H1 (cell line): ENCODE measurements around the gene IL12B. TPM values are rescaled to one million over a fixed set of nuclear protein-coding genes. Genes with fewer than 3 reads are reported as not detected.

Experiments used
- CTCF ChIA-PET: fragments of 300-600 bp; sonication (Branson Sonifier 250); formaldehyde crosslinking; loops from one replicate; lab custom pipeline; 2021; ENCODE audit not compliant: partially characterized antibody; lab: Charles Lee
- POLR2A ChIA-PET: fragments of 300-600 bp; sonication (Branson Sonifier 250); formaldehyde crosslinking; loops from one replicate; lab custom pipeline; 2021; ENCODE audit warnings: inconsistent platforms; ENCODE audit not compliant: partially characterized antibody; lab: Charles Lee
- DNase-seq, 2 experiments: peaks; one replicate each; pipeline versions ENCODE4 v3.0.0 to v3.0.0-alpha.2; 2010 to 2022; ENCODE audit warnings: low spot score in 2 of 2, low read depth in 1 of 2, mixed read lengths in 1 of 2
- FAIRE-seq: peaks from 2 replicates; lab custom pipeline; 2011; peaks lifted over from hg19 to GRCh38; lab: Jason Lieb, UNC
- H2AFZ ChIP-seq: 2 replicates; pipeline ENCODE4 v1.8.1; 2012; ENCODE audit warnings: low read length, inconsistent platforms
- H2AK5ac ChIP-seq: 2 replicates; pipeline ENCODE4 v1.6.1; 2013; ENCODE audit warnings: low read depth, low read length
- H2BK120ac ChIP-seq: replicated peaks from 2 replicates; pipeline ENCODE3; 2013; ENCODE audit warnings: low read depth, low read length, inconsistent platforms
- H2BK12ac ChIP-seq: 2 replicates; pipeline ENCODE4 v1.6.1; 2013; ENCODE audit warnings: low read depth, low read length
- H2BK15ac ChIP-seq: 2 replicates; pipeline ENCODE4 v1.6.1; 2013; ENCODE audit warnings: low read length
- H2BK20ac ChIP-seq: 2 replicates; pipeline ENCODE4 v1.6.1; 2013; ENCODE audit warnings: low read length
- H2BK5ac ChIP-seq: 2 replicates; pipeline ENCODE4 v1.6.1; 2013; ENCODE audit warnings: low read depth, low read length
- H3K14ac ChIP-seq: 2 replicates; pipeline ENCODE4 v1.6.1; 2013; ENCODE audit warnings: inconsistent platforms; ENCODE audit not compliant: insufficient read length
- H3K18ac ChIP-seq: 2 replicates; pipeline ENCODE4 v1.6.1; 2013; ENCODE audit warnings: low read length; ENCODE audit errors: extremely low read depth
- H3K23ac ChIP-seq: 2 replicates; pipeline ENCODE4 v1.6.1; 2013; ENCODE audit warnings: inconsistent platforms; ENCODE audit not compliant: insufficient read length
- H3K23me2 ChIP-seq: 2 replicates; pipeline ENCODE4 v1.6.1; 2013; ENCODE audit warnings: low read depth, low read length
- H3K27ac ChIP-seq: 2 replicates; pipeline ENCODE4 v1.6.1; 2011; ENCODE audit warnings: low read depth, low read length, inconsistent platforms
- H3K27me3 ChIP-seq, 4 experiments: replicated peaks in 1 of 4; 1 replicate in 1 of 4; 2 replicates in 3 of 4; pipeline versions ENCODE4 v1.6.1 to v1.8.1; 2011 to 2013; ENCODE audit warnings: low read length in 3 of 4, mild to moderate bottlenecking in 3 of 4, inconsistent platforms in 2 of 4, mixed read lengths in 2 of 4, moderate library complexity in 1 of 4; ENCODE audit not compliant: control insufficient read depth in 3 of 4, insufficient read depth in 3 of 4; ENCODE audit errors: extremely low read depth in 1 of 4
- H3K36me3 ChIP-seq, 4 experiments: 2 replicates each; pipeline versions ENCODE4 v1.6.1 to v1.8.1; 2011 to 2013; ENCODE audit warnings: mild to moderate bottlenecking in 4 of 4, low read length in 3 of 4, moderate library complexity in 2 of 4, control low read depth in 1 of 4, inconsistent platforms in 1 of 4; ENCODE audit not compliant: insufficient read depth in 4 of 4, control insufficient read depth in 2 of 4
- H3K4ac ChIP-seq: replicated peaks from 2 replicates; pipeline ENCODE3; 2013; ENCODE audit warnings: low read length, low read depth, mixed read lengths, inconsistent platforms; ENCODE audit not compliant: insufficient read length
- H3K4me1 ChIP-seq, 4 experiments: replicated peaks in 1 of 4; 1 replicate in 1 of 4; 2 replicates in 3 of 4; pipeline versions ENCODE4 v1.6.1 to v1.8.1; 2011 to 2013; ENCODE audit warnings: low read length in 3 of 4, inconsistent platforms in 2 of 4, mixed read lengths in 1 of 4; ENCODE audit not compliant: insufficient read depth in 4 of 4, control insufficient read depth in 3 of 4
- H3K4me2 ChIP-seq, 2 experiments: 2 replicates each; pipeline versions ENCODE4 v1.6.1 to v1.8.1; 2011 to 2013; ENCODE audit warnings: low read depth in 2 of 2, low read length in 2 of 2, control low read depth in 1 of 2, inconsistent platforms in 1 of 2, mild to moderate bottlenecking in 1 of 2; ENCODE audit not compliant: insufficient read depth in 1 of 2
- H3K4me3 ChIP-seq, 4 experiments: fragments of 200-600, 300-600 bp in 1 of 4; sonication (generic), shearing (Covaris generic), sonication (Bioruptor Twin) in 1 of 4; 2 replicates each; pipeline versions ENCODE4 v1.5.1 to v1.8.1; 2011 to 2016; ENCODE audit warnings: low read length in 4 of 4, low read depth in 3 of 4, control low read depth in 2 of 4, inconsistent platforms in 2 of 4, mild to moderate bottlenecking in 2 of 4, mixed read lengths in 1 of 4, moderate library complexity in 1 of 4; ENCODE audit not compliant: insufficient read depth in 2 of 4; ENCODE audit errors: extremely low read depth in 1 of 4
- H3K56ac ChIP-seq: replicated peaks from 2 replicates; pipeline ENCODE3; 2013; ENCODE audit warnings: low read depth, mild to moderate bottlenecking, mixed read lengths, low read length, inconsistent platforms; ENCODE audit not compliant: insufficient read length
- H3K79me1 ChIP-seq: 2 replicates; pipeline ENCODE4 v1.6.1; 2013; ENCODE audit warnings: low read depth, low read length, control low read depth
- H3K79me2 ChIP-seq, 2 experiments: 2 replicates each; pipeline versions ENCODE4 v1.6.1 to v1.8.1; 2012 to 2013; ENCODE audit warnings: low read length in 2 of 2, mild to moderate bottlenecking in 2 of 2, inconsistent platforms in 1 of 2; ENCODE audit not compliant: insufficient read depth in 2 of 2, control insufficient read depth in 1 of 2
- H3K9ac ChIP-seq, 4 experiments: replicated peaks in 1 of 4; 1 replicate in 1 of 4; 2 replicates in 3 of 4; pipeline versions ENCODE4 v1.6.1 to v1.8.1; 2011 to 2013; ENCODE audit warnings: low read depth in 3 of 4, low read length in 3 of 4, control low read depth in 2 of 4, mild to moderate bottlenecking in 2 of 4, moderate library complexity in 2 of 4, inconsistent platforms in 1 of 4; ENCODE audit errors: extremely low read depth in 1 of 4
- H3K9me3 ChIP-seq, 2 experiments: 2 replicates each; pipeline versions ENCODE4 v1.6.1 to v1.8.1; 2012 to 2013; ENCODE audit warnings: mild to moderate bottlenecking in 2 of 2, moderate library complexity in 2 of 2, control low read depth in 1 of 2, inconsistent platforms in 1 of 2, low read depth in 1 of 2, low read length in 1 of 2, mixed read lengths in 1 of 2; ENCODE audit not compliant: insufficient read depth in 2 of 2
- H4K20me1 ChIP-seq, 2 experiments: replicated peaks in 1 of 2; 2 replicates each; pipeline versions ENCODE3 to v1.8.1; 2011 to 2013; ENCODE audit warnings: inconsistent platforms in 2 of 2, low read length in 2 of 2, mild to moderate bottlenecking in 1 of 2; ENCODE audit not compliant: insufficient read depth in 2 of 2, control insufficient read depth in 1 of 2
- H4K5ac ChIP-seq: 2 replicates; pipeline ENCODE4 v1.6.1; 2013; ENCODE audit warnings: low read length, low read depth, mixed read lengths, inconsistent platforms; ENCODE audit not compliant: insufficient read length
- H4K8ac ChIP-seq: 2 replicates; pipeline ENCODE4 v1.8.0; 2013; ENCODE audit warnings: mild to moderate bottlenecking, moderate library complexity, low read length, inconsistent platforms; ENCODE audit not compliant: insufficient read depth; ENCODE audit errors: extremely low read depth
- H4K91ac ChIP-seq: replicated peaks from 2 replicates; pipeline ENCODE3; 2013; ENCODE audit warnings: low read length, mixed read lengths, inconsistent platforms; ENCODE audit not compliant: insufficient read length
- BACH1 ChIP-seq: IDR thresholded peaks from 2 replicates; pipeline ENCODE4 v1.6.1; 2012; ENCODE audit warnings: low read length, improper control_type of control experiment
- BCL11A ChIP-seq, 2 experiments: IDR thresholded peaks; one replicate each; pipeline ENCODE4 v1.6.1; 2011; ENCODE audit warnings: low read depth in 2 of 2, low read length in 2 of 2, mild to moderate bottlenecking in 2 of 2
- EGR1 ChIP-seq: IDR thresholded peaks from 2 replicates; pipeline ENCODE4 v1.6.1; 2011; ENCODE audit warnings: low read depth, low read length, borderline replicate concordance
- JUND ChIP-seq: IDR thresholded peaks from 2 replicates; pipeline ENCODE4 v1.6.1; 2011; ENCODE audit warnings: mild to moderate bottlenecking, improper control_type of control experiment, low read length
- NRF1 ChIP-seq: IDR thresholded peaks from 2 replicates; pipeline ENCODE4 v1.6.1; 2011; ENCODE audit warnings: mild to moderate bottlenecking, low read depth, low read length, improper control_type of control experiment
- POLR2AphosphoS5 ChIP-seq: IDR thresholded peaks from 2 replicates; pipeline ENCODE4 v1.6.1; 2011; ENCODE audit warnings: low read depth, low read length
- polyA plus RNA-seq, 7 experiments: library from polyadenylated mRNA; depleted of rRNA in 3 of 7; stranded (reverse) in 5 of 7; unstranded in 2 of 7; fragments of >200 nt in 5 of 7; fragments of 200-250 nt in 2 of 7; gene quantifications; 1 replicate in 5 of 7; 2 replicates in 1 of 7; 4 replicates in 1 of 7; pipeline versions ENCODE4 v1.2.1 to v1.2.3, GENCODE V29; 2011 to 2013; ENCODE audit warnings: missing spikeins in 2 of 7, mixed read lengths in 2 of 7
- total RNA-seq: library from RNA; stranded (reverse); fragmentation: NEBNext Ultra II Directional; extraction: Animal tissue kit (Norgen Biotek cat#: 25700); gene quantifications from 2 replicates; pipeline ENCODE4 v1.2.1, GENCODE V29; 2021

IL12B gene
- total and polyA plus RNA-seq, 2 of the 8 experiments (the other 6 are each of a cell fraction or from before 2014, with no cell fraction given): not detected

DNA sequence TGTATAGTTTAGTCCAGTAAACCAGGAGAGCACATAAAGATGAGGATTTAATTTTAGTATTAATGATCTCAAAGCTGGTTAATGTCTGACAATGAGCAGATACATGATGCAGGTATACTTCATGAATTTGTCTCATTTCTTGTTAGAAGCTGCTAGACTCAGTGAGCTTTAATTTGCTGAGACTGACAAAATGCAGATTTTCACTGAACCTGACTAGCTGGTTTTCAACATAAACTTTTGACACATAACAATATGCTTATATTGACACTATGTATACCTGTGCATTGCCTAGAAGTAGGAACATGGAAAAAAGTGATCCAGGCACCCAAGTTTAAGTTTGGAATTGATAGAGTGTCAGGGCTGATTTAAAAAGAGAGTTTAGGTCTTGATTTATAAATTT is 56.4 kb downstream of the IL12B start:
- no peaks in the 10 kb centered on the region for H4K20me1 ChIP-seq
- H3K4me1 ChIP-seq: no peaks in the 10 kb centered on the region
- H3K4me2 ChIP-seq: no peak overlapping the region
- no peak for DNase-seq
- peaks cover under 1 to 60% (median 12%) of the 10 kb centered on the region in 4 experiments; a peak in 5 of 8 replicates for H3K36me3 ChIP-seq
- no peaks in the 10 kb centered on the region for H3K23me2 ChIP-seq
- no peak overlapping the region for H4K91ac ChIP-seq
- POLR2A ChIA-PET: no interaction called here
- no peak overlapping the region for H4K5ac ChIP-seq
- H3K4ac ChIP-seq: no peak overlapping the region
- H3K18ac ChIP-seq: no peak overlapping the region
- no peak overlapping the region for H2BK15ac ChIP-seq
- no peak overlapping the region for H4K8ac ChIP-seq
- H3K23ac ChIP-seq: no peak overlapping the region
- H2BK120ac ChIP-seq: no peak overlapping the region
- TF ChIP-seq BACH1 (no peak), BCL11A (IDR thresholded peaks at IDR 0.05; ENCODE audit: low read depth in 2 of 2, low read length in 2 of 2) (no peak), EGR1 (no peak), JUND (no peak), POLR2AphosphoS5 (no peak), NRF1 (no peak)
- no peak overlapping the region for H3K14ac ChIP-seq
- FAIRE-seq: no peak
- no peak overlapping the region for H3K56ac ChIP-seq
- H3K4me3 ChIP-seq: no peak overlapping the region
- no peaks in the 10 kb centered on the region for H3K27me3 ChIP-seq
- H2AFZ ChIP-seq: no peak overlapping the region
- no peaks in the 10 kb centered on the region for H3K79me2 ChIP-seq
- no peak overlapping the region for H2BK20ac ChIP-seq
- no peak overlapping the region for H3K27ac ChIP-seq
- H3K79me1 ChIP-seq: no peaks in the 10 kb centered on the region
- H2AK5ac ChIP-seq: no peak overlapping the region
- CTCF ChIA-PET: interaction anchor here (0.6 to 2.4 kb wide), 5 partner anchors 10 to 500 kb away, joined by 3 to 7 read pairs (median 3); no protein-coding TSS in a partner anchor
- no peak overlapping the region for H2BK5ac ChIP-seq
- no peaks in the 10 kb centered on the region for H3K9me3 ChIP-seq
- no peak overlapping the region for H2BK12ac ChIP-seq
- H3K9ac ChIP-seq: no peak overlapping the region
